ENCODE measurements around the gene UMODL1.

UMODL1 gene

GRCh38 chr21:42142627-42143026, 71.5 kb downstream of the UMODL1 start:
- Histone ChIP-seq H3K9ac (ENCODE audit: low read depth, low read length) (no peak overlapping the region), H3K4me2 (ENCODE audit: insufficient read depth, low read length) (no peak overlapping the region), H3K4me1 (ENCODE audit: insufficient read depth, low read length) (peaks cover 41% of the 10 kb centered on the region), H3K9me3 (ENCODE audit: insufficient read depth, low read length, severe bottlenecking) (no peaks in the 10 kb centered on the region), H3K36me3 (ENCODE audit: insufficient read depth, low read length) (no peaks in the 10 kb centered on the region), H3K27ac (ENCODE audit: low read length) (no peak overlapping the region), H3K27me3 (ENCODE audit: insufficient read depth, low read length, poor library complexity) (no peaks in the 10 kb centered on the region), H4K20me1 (ENCODE audit: insufficient read depth, low read length) (no peaks in the 10 kb centered on the region), H2AFZ (ENCODE audit: low read depth, low read length) (no peak overlapping the region), H3K4me3 (ENCODE audit: low read depth in 1 of 2, low read length in 2 of 2) (no peak overlapping the region), H3K79me2 (ENCODE audit: insufficient read depth, low read length) (no peaks in the 10 kb centered on the region)
- ATAC-seq (ENCODE audit: insufficient read depth, low read depth) (no peak), DNase-seq (no peak)
- no peak for TF ChIP-seq EZH2 (IDR thresholded peaks at IDR 0.05; ENCODE audit: borderline replicate concordance, low read depth, low read length, severe bottlenecking)
- TF ChIP-seq, protein P1, sequence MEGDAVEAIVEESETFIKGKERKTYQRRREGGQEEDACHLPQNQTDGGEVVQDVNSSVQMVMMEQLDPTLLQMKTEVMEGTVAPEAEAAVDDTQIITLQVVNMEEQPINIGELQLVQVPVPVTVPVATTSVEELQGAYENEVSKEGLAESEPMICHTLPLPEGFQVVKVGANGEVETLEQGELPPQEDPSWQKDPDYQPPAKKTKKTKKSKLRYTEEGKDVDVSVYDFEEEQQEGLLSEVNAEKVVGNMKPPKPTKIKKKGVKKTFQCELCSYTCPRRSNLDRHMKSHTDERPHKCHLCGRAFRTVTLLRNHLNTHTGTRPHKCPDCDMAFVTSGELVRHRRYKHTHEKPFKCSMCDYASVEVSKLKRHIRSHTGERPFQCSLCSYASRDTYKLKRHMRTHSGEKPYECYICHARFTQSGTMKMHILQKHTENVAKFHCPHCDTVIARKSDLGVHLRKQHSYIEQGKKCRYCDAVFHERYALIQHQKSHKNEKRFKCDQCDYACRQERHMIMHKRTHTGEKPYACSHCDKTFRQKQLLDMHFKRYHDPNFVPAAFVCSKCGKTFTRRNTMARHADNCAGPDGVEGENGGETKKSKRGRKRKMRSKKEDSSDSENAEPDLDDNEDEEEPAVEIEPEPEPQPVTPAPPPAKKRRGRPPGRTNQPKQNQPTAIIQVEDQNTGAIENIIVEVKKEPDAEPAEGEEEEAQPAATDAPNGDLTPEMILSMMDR (IDR thresholded peaks at IDR 0.05; ENCODE audit: borderline replicate concordance, extremely low read depth, low read length, poor library complexity, severe bottlenecking): no peak

DNA sequence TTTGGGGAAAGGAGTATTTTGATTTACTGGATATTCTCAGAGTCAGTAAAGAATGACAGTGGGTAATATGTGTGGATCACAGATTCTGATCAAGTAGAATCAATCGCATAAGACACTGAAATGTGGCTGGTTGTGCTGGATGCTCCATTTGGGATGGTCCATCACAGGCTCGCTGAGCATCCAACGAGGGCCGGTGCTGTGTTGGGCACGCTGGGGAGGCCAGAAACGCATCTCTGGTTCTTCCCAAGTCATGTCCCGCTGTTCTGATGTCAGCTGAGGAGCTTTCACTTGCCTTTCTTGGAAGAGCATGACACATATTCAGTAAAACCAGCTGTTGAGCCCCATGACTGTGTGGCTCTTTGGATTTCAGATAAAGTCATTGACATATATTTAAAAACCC, 72.0 kb downstream of the UMODL1 start:
- Histone ChIP-seq H3K4me2 (ENCODE audit: insufficient read depth, low read length) (no peak overlapping the region), H3K9me3 (ENCODE audit: insufficient read depth, low read length, severe bottlenecking) (no peaks in the 10 kb centered on the region), H3K36me3 (ENCODE audit: insufficient read depth, low read length) (no peaks in the 10 kb centered on the region), H3K4me3 (ENCODE audit: low read depth in 1 of 2, low read length in 2 of 2) (no peak overlapping the region), H3K4me1 (ENCODE audit: insufficient read depth, low read length) (peaks cover 41% of the 10 kb centered on the region), H3K9ac (ENCODE audit: low read depth, low read length) (no peak overlapping the region), H2AFZ (ENCODE audit: low read depth, low read length) (no peak overlapping the region), H3K79me2 (ENCODE audit: insufficient read depth, low read length) (no peaks in the 10 kb centered on the region), H4K20me1 (ENCODE audit: insufficient read depth, low read length) (no peaks in the 10 kb centered on the region), H3K27me3 (ENCODE audit: insufficient read depth, low read length, poor library complexity) (no peaks in the 10 kb centered on the region), H3K27ac (ENCODE audit: low read length) (no peak overlapping the region; the same call in 1 of the 2 replicates)
- DNase-seq (no peak), ATAC-seq (ENCODE audit: insufficient read depth, low read depth) (no peak)
- no peak for TF ChIP-seq EZH2 (IDR thresholded peaks at IDR 0.05; ENCODE audit: borderline replicate concordance, low read depth, low read length, severe bottlenecking)
- TF ChIP-seq, protein P1 (IDR thresholded peaks at IDR 0.05; ENCODE audit: borderline replicate concordance, extremely low read depth, low read length, poor library complexity, severe bottlenecking): no peak

DNA sequence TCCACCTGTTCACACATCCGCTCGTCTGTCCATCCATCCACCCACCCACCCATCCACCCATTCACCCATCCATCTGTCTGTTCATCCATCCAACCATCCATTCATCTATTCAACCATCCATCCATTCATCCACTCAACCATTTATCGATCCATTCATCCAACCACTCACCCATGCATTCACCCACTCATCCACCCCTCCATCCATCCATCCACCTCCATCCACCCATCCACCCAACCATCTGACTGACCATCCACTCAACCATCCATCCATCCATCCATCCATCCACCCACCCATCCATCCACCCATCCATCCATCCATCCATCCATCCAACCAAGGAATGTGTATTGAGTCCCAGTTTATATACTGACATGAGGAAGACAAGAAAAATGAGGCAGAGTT, 73.1 kb downstream of the UMODL1 start:
- H3K9me3 ChIP-seq (ENCODE audit: insufficient read depth, low read length, severe bottlenecking): no peaks in the 10 kb centered on the region
- no peak overlapping the region for H3K4me3 ChIP-seq (ENCODE audit: low read depth in 1 of 2, low read length in 2 of 2)
- H3K27me3 ChIP-seq (ENCODE audit: insufficient read depth, low read length, poor library complexity): no peaks in the 10 kb centered on the region
- H3K36me3 ChIP-seq (ENCODE audit: insufficient read depth, low read length): no peaks in the 10 kb centered on the region
- no peak overlapping the region for H2AFZ ChIP-seq (ENCODE audit: low read depth, low read length)
- no peaks in the 10 kb centered on the region for H4K20me1 ChIP-seq (ENCODE audit: insufficient read depth, low read length)
- TF ChIP-seq, protein P1 (IDR thresholded peaks at IDR 0.05; ENCODE audit: borderline replicate concordance, extremely low read depth, low read length, poor library complexity, severe bottlenecking): no peak
- no peak for TF ChIP-seq EZH2 (IDR thresholded peaks at IDR 0.05; ENCODE audit: borderline replicate concordance, low read depth, low read length, severe bottlenecking)
- no peak for ATAC-seq (ENCODE audit: insufficient read depth, low read depth)
- no peak overlapping the region for H3K4me2 ChIP-seq (ENCODE audit: insufficient read depth, low read length)
- no peak overlapping the region for H3K9ac ChIP-seq (ENCODE audit: low read depth, low read length)
- H3K4me1 ChIP-seq (ENCODE audit: insufficient read depth, low read length): peaks cover 39% of the 10 kb centered on the region
- H3K79me2 ChIP-seq (ENCODE audit: insufficient read depth, low read length): no peaks in the 10 kb centered on the region
- no peak overlapping the region for H3K27ac ChIP-seq (ENCODE audit: low read length)
- DNase-seq: no peak
